Inferior parietal cortex (tissue), 1 donor: ENCODE measurements around the gene SRSF2.
"Not testable (repeated sequence)": the region's sequence is repeated elsewhere in the genome, so short reads cannot be mapped to it uniquely, and the experiment has no call there.

ENCODE experiments used
- DNase-seq: peaks from one replicate; pipeline ENCODE4 v3.0.0-alpha.2; 2016; ENCODE audit errors: extremely low spot score

SRSF2 gene

DNA sequence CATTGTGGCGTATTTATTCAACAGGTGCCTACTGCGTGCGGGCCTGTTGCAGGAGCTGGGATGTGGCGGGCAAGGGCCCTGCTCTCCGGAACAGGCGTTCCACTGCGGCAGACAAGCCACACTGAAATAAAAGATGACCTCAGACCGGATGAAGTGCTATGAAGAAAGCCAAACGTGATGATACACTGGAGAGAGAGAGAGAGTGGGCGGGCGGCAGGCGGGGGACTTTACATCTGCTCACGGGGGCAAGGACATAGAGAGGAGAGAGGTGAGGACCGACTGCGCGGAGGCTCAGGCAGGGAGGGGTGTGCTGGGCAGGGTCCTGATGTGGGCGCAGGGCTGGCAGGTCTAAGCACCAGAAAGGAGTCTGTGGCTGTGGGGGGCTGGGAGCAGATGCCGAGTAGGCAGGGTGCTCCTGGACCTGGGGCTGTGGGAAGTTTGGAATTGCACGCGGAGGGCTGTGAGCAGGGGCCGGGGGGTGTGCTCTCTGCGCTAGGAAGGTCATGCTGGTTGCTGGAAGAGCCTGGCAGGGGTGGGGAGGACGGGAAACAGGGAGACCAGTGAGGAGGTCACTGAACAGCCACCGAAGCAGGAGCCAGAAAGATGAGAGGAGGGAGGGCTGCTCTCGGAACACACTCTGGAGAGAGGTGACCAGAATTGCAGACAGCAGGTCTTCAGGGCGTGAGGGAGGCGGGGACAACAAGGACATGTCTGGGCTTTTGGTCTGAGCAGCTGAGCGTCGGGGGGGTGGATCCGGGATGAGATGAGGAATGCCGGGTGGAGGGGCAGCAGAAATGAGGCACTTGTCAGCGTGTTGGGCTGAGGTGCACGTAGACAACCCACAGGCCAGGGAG, 36.3 kb downstream of the SRSF2 start:
- no peak for DNase-seq

- no peak for DNase-seq
Measured at GRCh38 chr17:76700270-76700616, 36.9 kb downstream of the SRSF2 start.

GRCh38 chr17:76698466-76698977, 38.6 kb downstream of the SRSF2 start:
- DNase-seq = not testable (repeated sequence)

GRCh38 chr17:76697702-76698465, 39.2 kb downstream of the SRSF2 start:
- DNase-seq = no peak

- DNase-seq = no peak
Measured at GRCh38 chr17:76696763-76697701, 40.1 kb downstream of the SRSF2 start.

DNA sequence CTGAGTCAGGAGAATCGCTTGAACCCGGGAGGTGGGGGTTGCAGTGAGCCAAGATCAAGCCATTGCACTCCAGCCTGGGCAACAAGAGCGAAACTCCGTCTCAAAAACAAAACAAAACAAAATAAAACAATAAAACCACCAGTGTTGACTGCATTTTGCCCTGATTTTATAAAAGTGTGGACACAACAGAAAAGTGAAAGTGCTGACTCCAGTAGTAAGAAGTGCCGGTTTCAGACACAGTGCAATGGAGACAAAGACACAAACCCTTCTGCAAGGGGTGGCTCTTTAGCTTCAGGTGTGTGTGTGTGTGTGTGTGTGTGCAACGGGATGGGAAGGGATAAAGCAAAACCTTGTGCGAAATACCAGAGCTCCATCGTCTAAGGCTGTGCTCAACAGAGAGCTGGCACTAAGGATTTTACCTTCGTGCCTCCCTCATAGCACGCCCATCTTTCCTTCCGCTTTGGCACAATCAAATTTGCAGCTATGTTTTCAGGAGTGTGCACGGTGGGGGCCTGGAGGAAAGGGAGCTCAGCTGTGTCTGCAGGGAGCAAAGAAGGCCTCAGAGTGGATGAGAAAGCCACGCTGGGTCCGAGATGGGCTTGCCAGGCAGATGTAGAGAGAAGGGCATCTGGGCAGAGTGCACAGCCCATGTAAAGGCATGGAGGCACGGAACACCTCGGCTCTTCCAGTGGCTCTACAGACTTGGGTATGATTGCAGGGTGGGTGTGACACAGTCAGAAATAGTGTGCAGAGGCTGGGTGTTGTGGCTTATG, 41.9 kb downstream of the SRSF2 start:
- DNase-seq = no peak

GRCh38 chr17:76691379-76692191, 45.5 kb downstream of the SRSF2 start:
- no peak for DNase-seq

- no peak for DNase-seq
Measured at GRCh38 chr17:76690596-76691280, 46.4 kb downstream of the SRSF2 start.

GRCh38 chr17:76689859-76690258, 47.3 kb downstream of the SRSF2 start:
- DNase-seq = no peak

DNA sequence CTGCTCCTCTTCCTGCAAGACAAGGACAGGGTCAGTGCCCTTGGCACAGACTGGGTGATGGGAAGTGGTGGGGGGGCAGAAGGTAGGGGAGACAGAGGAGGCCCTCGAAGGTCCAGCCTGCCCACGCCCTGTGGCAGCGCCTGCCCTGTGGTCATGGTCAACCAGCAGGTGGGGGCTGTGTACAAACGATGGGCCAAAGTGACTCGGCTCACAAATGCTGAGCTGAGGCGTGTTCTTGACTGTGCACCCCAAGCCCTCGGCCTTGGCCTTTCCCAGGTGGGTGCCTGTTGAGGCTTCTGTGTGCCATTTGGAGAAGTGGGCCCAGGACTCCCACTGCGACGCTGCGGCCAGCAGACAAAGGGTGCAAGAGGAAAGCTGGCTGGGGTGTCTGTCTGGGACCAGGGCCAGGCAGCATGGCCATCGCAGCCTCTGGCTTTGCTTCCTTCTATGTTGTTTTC, 48.9 kb downstream of the SRSF2 start:
- DNase-seq = no peak

GRCh38 chr17:76687298-76688164, 49.6 kb downstream of the SRSF2 start:
- no peak for DNase-seq

DNA sequence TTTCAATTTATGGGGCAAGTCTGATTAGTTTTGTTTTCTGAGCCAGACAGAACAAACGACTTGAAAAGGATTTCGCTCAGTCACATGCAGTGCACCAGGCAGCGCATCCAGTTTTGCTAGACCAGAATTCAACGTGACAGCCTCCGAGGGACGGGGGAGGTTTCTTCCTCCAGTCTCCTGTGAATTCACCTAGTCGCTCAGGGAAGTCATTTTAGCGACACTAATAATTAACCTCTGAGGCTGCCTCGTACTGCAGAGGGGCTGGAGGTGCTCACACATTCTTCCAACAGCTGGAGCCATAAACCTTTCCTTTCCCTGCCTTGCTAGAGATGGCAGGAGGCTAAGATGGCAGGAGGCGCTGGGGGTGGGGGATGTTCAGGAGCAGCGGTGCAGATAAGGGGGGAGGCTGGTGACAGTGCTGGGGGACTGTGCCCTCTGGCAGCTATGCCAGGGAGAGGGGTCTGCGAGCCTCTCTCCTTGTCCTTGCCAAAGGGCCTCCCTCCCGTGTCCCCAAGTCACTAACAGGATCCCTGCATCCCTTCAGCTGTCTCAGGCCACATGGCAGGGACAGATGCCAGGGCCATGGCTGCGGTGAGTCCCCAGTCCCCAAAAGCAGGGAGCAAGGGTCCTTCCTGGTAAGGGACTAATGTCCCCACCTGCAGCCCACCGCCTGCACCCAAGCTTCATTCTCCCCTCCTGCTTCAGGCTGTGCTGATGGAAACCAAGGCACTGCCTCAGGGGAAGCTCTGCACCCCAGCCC, 50.4 kb downstream of the SRSF2 start:
- no peak for DNase-seq

- no peak for DNase-seq
Measured at GRCh38 chr17:76685846-76686245, 51.3 kb downstream of the SRSF2 start.

DNA sequence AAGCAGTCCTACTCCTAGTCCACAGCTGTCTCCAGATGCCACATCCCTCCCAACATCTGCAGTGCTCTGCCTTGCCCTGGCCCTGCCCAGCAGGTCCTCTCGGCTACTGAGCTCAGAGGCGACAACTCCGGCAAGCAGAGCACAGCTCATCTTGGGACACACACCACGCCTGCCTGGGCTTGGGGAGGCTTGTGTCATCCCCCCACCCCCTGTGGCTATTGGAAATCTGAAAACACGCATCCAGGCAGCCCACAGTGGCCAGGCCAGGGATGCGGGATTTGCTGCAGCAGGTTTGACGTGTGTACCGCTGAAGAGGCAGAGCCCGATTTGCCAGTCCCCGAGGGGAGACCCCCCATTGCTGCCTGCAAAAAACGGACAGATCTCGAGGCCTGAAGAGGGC, 51.8 kb downstream of the SRSF2 start:
- no peak for DNase-seq

DNA sequence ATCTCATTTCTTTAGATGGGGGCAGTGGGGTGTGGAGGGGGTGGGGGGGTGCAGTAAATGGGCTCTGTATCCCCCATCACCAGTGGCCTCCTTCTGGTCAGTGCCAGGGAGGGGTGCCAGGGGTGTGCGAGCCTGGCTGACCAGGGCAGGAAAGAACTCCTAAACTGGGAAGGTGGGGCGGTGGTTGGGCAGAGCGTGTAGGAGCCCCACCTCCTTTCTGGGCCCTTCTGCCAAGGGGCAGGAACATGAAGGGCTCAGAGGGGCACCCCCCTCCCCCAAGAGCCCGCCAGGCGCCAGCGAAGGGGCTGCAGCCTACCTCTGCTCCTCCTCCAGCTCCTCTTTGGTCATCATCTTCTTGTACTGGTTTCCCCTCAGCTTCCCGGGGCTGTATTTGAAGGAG, 52.4 kb downstream of the SRSF2 start:
- no peak for DNase-seq
